GM12878 (cell line): ENCODE measurements around the gene CDC14A.

Experiments used
- CEBPB ChIP-seq, 2 experiments: fragments of 150-350 bp in 1 of 2; IDR thresholded peaks; 2 replicates each; pipeline ENCODE4 v1.6.1; 2012 to 2014; ENCODE audit warnings: low read depth in 2 of 2, low read length in 2 of 2, borderline replicate concordance in 1 of 2, inconsistent platforms in 1 of 2
- CREM ChIP-seq: IDR thresholded peaks from 2 replicates; pipeline ENCODE4 v1.6.1; 2014; ENCODE audit warnings: antibody characterized with exemption, low read depth
- DPF2 ChIP-seq: fragments of 450-650 bp; IDR thresholded peaks from 2 replicates; pipeline ENCODE4 v1.6.1; 2017; ENCODE audit warnings: mild to moderate bottlenecking
- SP1 ChIP-seq: IDR thresholded peaks from one replicate; pipeline ENCODE4 v1.6.1; 2011; ENCODE audit warnings: low read depth, low read length
- TCF7 ChIP-seq: IDR thresholded peaks from 2 replicates; pipeline ENCODE4 v1.6.1; 2014; ENCODE audit warnings: antibody characterized with exemption, borderline replicate concordance
- TF ChIP-seq, protein P1 (sequence below), 3 experiments: IDR thresholded peaks in 2 of 3; conservative IDR thresholded peaks in 1 of 3; 2 replicates each; pipeline ENCODE4 v1.5.1; 2011; ENCODE audit warnings: low read depth in 3 of 3, low read length in 3 of 3, mild to moderate bottlenecking in 3 of 3, control low read depth in 2 of 3, moderate library complexity in 2 of 3, inconsistent platforms in 1 of 3, mixed read lengths in 1 of 3; ENCODE audit not compliant: control insufficient read depth in 2 of 3, insufficient read depth in 1 of 3; ENCODE audit errors: extremely low read depth in 1 of 3

DNA sequence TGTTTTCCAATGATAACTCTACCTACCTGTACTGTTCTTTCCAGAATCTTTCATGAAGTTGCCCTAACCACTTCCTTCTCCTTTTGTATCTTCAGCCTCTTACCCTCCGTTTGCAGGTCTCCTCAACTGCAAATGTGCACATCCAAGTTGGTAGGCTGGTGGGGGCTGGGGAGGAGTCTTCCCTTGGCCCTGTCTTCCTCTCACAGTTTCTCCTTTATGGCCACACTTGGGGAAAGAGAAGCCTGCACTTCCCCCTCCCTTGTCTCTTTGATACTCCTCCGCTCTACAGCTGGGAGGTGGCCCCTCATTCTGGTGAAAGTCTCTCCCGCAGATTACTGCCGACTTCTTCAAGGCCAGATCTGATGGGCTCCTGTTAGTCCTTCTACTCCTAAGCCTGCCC lies 158.8 kb downstream of the CDC14A start:
- no peak for TF ChIP-seq TCF7
- TF ChIP-seq CREM, result no peak
- TF ChIP-seq DPF2, result no peak
- TF ChIP-seq SP1, result no peak
- TF ChIP-seq CEBPB (IDR thresholded peaks at IDR 0.05; ENCODE audit: borderline replicate concordance in 1 of 2, low read depth in 2 of 2, low read length in 2 of 2), result no peak
- TF ChIP-seq, protein P1, sequence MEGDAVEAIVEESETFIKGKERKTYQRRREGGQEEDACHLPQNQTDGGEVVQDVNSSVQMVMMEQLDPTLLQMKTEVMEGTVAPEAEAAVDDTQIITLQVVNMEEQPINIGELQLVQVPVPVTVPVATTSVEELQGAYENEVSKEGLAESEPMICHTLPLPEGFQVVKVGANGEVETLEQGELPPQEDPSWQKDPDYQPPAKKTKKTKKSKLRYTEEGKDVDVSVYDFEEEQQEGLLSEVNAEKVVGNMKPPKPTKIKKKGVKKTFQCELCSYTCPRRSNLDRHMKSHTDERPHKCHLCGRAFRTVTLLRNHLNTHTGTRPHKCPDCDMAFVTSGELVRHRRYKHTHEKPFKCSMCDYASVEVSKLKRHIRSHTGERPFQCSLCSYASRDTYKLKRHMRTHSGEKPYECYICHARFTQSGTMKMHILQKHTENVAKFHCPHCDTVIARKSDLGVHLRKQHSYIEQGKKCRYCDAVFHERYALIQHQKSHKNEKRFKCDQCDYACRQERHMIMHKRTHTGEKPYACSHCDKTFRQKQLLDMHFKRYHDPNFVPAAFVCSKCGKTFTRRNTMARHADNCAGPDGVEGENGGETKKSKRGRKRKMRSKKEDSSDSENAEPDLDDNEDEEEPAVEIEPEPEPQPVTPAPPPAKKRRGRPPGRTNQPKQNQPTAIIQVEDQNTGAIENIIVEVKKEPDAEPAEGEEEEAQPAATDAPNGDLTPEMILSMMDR (IDR thresholded peaks at IDR 0.05 in 2 of 3, conservative IDR thresholded peaks at IDR 0.05 in 1 of 3; ENCODE audit: control insufficient read depth in 2 of 3, extremely low read depth in 1 of 3, insufficient read depth in 1 of 3, low read depth in 3 of 3, low read length in 3 of 3), result no peak
